Right ventricle myocardium inferior (tissue), 1 donor: ENCODE results near the gene GPHN. TPM values are rescaled to one million over a fixed set of nuclear protein-coding genes. Genes with fewer than 3 reads are reported as not detected.
"Not testable (repeated sequence)": the region's sequence is repeated elsewhere in the genome, so short reads cannot be mapped to it uniquely, and the experiment has no call there.

ENCODE experiments used
- ATAC-seq: fragments of 200-7000 bp; cut with Tn5 transposase; one replicate; pipeline ENCODE4 v1.9.1; 2020; ENCODE audit warnings: mild to moderate bottlenecking, moderate library complexity
- DNase-seq: peaks from one replicate; pipeline ENCODE4 v3.0.0; 2021; ENCODE audit errors: missing footprints
- intact Hi-C: fragments of 100-400 bp; cut with DNase I; formaldehyde crosslinking; loops from one replicate; pipeline ENCODE4 v1.11.0; 2022
- total RNA-seq: library from RNA; stranded (reverse); fragmentation: NEBNext Ultra II Directional; extraction: Animal tissue kit (Norgen Biotek cat#: 25700); gene quantifications from one replicate; pipeline ENCODE4 v1.2.1, GENCODE V29; 2021
- donor health status: DM: no; HTN: yes; CAD: no; lungs with severe emphysema.

The GPHN gene
- total RNA-seq, 1 donor from 2014 or later = 23.5 TPM

- ATAC-seq (no peak), DNase-seq (no peak)
- intact Hi-C loops = no loop called here
These were observed 128.3 kb downstream of the GPHN start for GRCh38 chr14:66636240-66636639.

GRCh38 chr14:66638689-66639088, 130.7 kb downstream of the GPHN start:
- DNase-seq = no peak
- intact Hi-C loops = no loop called here
- ATAC-seq = no peak

- ATAC-seq (no peak), DNase-seq (no peak)
- intact Hi-C loops = no loop called here
These were observed 134.1 kb downstream of the GPHN start for GRCh38 chr14:66641861-66642635.

- intact Hi-C loops = no loop called here
- no peak for ATAC-seq
These were observed 135.4 kb downstream of the GPHN start for GRCh38 chr14:66643344-66643743.

GRCh38 chr14:66645716-66646115, 137.8 kb downstream of the GPHN start:
- no peak for ATAC-seq
- DNase-seq = no peak
- intact Hi-C loops = no loop called here

More at GRCh38 chr14:66643344-66643743, 135.4 kb downstream of the GPHN start:
- DNase-seq = no peak

GRCh38 chr14:66649498-66649897, 141.6 kb downstream of the GPHN start:
- intact Hi-C loops = no loop called here
- DNase-seq (no peak), ATAC-seq (no peak)

- intact Hi-C loops = loop anchor here (5.0 kb wide), 1 partner anchor 143 kb away; the partner anchor contains the start of gene GPHN
- ATAC-seq (no peak), DNase-seq (no peak)
These were observed 142.6 kb downstream of the GPHN start for GRCh38 chr14:66650491-66650911.

GRCh38 chr14:66651536-66652220, 143.7 kb downstream of the GPHN start:
- DNase-seq (no peak), ATAC-seq (no peak)
- intact Hi-C loops = loop anchor here (5.0 kb wide), 1 partner anchor 144 kb away; the partner anchor contains the start of gene GPHN

- intact Hi-C loops = loop anchor here (5.0 kb wide), 1 partner anchor 145 kb away; the partner anchor contains the start of gene GPHN
- DNase-seq (no peak), ATAC-seq (no peak)
These were observed 144.7 kb downstream of the GPHN start for GRCh38 chr14:66652525-66653106.

- ATAC-seq (no peak), DNase-seq (no peak)
- intact Hi-C loops = no loop called here
These were observed 149.8 kb downstream of the GPHN start for GRCh38 chr14:66657780-66658179.

- ATAC-seq = no peak
- intact Hi-C loops = loop anchor here (2.0 kb wide), 1 partner anchor 38 kb away; no protein-coding TSS in a partner anchor
- no peak for DNase-seq
These were observed 154.4 kb downstream of the GPHN start for GRCh38 chr14:66662374-66662773.

GRCh38 chr14:66677780-66678179, 169.8 kb downstream of the GPHN start:
- DNase-seq (no peak), ATAC-seq (no peak)
- intact Hi-C loops = no loop called here

GRCh38 chr14:66680216-66680615, 172.3 kb downstream of the GPHN start:
- DNase-seq = no peak
- intact Hi-C loops = no loop called here

GRCh38 chr14:66696326-66696725, 188.4 kb downstream of the GPHN start:
- no peak for DNase-seq
- ATAC-seq = no peak
- intact Hi-C loops = no loop called here

More at GRCh38 chr14:66680216-66680615, 172.3 kb downstream of the GPHN start:
- no peak for ATAC-seq

- intact Hi-C loops = no loop called here
- no peak for DNase-seq
- ATAC-seq = no peak
These were observed 190.6 kb downstream of the GPHN start for GRCh38 chr14:66698503-66698902.

- ATAC-seq = no peak
- intact Hi-C loops = no loop called here
- no peak for DNase-seq
These were observed 193.9 kb downstream of the GPHN start for GRCh38 chr14:66701813-66702212.

GRCh38 chr14:66708267-66708666, 200.3 kb downstream of the GPHN start:
- DNase-seq (no peak), ATAC-seq (no peak)
- intact Hi-C loops = no loop called here

GRCh38 chr14:66709291-66709690, 201.3 kb downstream of the GPHN start:
- DNase-seq = no peak
- intact Hi-C loops = no loop called here
- ATAC-seq = no peak

GRCh38 chr14:66714291-66714690, 206.3 kb downstream of the GPHN start:
- intact Hi-C loops, ATAC-seq, DNase-seq: not testable (repeated sequence)
